GM18861 (cell line): ENCODE results near the gene SPARC.

Experiments used
- ATAC-seq: cut with Tn5 transposase; IDR thresholded peaks from one replicate; pipeline ENCODE4 v1.9.1; 2021; ENCODE audit not compliant: unreplicated experiment

SPARC gene

DNA sequence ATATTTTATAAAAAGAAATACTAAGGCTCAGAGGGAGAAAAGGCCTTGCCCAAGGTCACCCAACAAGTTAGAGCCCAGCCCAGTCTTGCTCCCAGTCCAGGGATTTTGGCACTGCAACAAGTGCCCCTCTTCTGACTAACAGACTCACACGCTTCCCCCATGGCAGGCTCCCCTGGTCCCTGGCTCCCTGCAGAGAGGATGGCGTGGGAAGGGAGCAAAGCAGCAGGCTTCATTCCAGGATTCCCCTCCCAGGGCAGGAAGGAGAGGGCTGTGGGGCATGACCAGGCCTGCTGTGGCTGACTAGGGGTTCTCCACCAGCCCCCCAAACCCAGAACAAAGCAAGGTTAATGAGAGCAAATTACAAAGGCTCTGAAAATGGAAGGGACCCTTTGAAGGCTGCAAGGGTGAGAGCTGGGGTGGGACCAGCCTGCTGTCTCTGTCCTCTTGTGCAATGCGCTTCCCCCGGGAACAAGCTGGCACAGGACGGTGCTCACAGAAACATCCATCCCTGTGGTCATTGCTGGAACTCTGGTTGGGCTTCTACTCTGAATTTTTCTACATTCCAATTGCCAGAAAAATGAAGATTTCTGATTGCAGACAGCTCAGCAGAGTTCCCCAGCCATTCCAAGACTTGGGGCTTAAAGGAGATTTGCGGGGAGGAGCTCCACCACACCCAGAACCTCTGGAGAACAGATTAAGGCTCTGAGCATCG lies 58.4 kb downstream of the SPARC start:
- ATAC-seq = no peak

DNA sequence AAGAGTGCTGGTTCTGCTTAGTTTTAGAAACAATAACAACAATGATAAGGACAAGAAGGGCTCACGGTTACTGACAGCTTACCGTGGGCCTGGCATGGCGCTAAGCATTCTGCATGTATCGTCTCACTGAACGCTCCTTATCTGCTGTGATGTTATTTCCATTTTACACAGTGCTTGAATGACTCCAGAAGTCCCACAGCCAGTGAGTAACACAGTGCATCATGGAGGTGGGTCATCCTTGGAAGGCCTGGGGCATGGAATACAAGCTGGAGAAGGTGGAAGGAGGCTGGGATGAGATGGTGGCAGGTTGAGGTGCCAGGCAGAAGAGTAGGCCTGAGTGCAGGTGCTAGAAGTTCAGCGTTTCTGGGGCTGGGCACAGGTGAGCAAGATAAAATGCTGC lies 59.1 kb downstream of the SPARC start:
- ATAC-seq = no peak

DNA sequence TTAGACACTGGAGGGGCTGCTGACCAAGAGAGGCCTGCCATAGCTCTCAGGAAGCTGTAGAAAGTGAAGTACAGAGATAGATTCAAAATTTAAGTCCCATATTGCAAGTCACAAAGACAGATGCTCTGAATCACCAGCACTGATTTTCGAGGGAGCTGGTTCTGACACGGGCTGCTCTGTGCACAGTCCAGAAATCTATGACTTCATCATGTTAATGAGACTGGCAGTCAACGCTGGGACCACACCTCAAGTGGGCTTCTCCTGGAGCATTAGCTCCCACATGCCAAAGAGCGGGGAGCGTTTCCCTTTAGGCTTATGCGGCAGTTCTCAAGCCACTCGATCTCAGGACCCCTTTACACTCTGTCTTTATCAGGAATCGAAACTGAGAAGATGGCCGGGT lies 61.4 kb downstream of the SPARC start:
- ATAC-seq = no peak

DNA sequence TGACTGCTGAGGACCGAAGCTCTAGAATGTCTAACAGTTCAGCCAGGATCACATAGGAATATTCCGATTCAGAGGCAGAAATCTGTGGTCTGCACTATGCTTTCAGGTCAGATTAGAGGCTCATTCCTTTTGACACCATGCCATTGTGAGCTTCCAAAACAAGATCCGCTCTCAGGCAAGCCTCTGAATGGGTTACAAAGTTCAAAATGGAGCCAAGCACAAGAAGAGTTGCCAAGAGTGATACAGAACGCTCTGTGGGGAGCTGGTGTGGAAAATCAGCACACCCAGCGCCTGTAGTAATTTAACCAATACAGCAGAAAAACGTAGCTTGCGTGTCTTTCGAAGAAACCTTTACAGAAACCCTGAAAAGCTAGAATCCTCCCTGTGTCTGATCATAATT lies 62.2 kb downstream of the SPARC start:
- no peak for ATAC-seq

DNA sequence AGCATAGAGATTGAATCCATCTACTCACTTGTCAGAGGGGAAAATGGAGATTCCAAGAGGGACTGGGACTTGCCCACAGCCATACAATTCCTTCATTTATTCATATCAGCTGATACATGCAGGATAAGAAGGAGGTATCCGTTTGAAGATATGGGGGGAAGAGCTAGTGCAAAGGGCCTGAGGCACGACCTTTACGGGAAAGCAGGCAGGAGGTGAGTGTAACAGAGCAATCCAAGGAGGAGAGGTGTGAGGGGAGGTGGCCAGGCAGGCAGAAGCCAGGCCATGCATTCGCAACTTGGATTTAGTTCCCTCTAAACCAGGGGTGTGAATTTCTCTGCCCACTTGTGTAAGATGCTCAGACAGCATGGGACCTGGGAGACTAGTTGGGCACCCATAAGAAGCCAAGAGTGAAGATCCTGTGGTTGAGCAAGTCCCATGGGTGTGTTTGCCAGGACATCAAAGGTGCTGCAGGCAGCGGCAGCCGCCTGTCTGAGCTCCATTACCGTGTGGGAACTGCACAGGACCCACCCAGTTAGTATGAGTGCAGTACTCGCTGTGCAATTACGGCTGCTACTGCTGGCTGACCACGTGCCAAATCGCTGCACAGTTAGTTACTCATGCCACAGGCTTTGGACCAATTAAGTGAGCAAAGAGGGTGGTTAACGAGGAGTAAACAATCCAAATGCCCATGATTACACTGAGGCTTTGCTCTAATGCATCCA lies 64.2 kb downstream of the SPARC start:
- ATAC-seq = no peak

DNA sequence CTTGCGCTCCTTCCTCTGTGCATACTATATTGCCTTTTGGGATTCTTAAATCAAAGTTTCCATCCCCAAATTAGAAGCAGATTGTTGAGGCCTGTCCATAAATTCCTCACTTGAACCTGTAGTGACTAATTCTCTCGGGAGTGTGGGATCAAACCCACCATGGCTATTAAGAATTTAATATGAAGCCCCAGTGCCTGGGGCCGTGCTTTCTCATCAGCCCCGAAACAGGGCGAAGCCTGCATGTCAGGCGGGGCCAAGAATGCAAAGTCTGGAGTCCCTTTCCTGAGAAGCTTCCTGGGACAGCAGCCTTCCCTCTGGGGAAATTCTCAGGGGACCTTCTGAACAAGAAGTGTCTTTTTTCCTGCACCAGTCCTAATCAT lies 66.3 kb downstream of the SPARC start:
- ATAC-seq = no peak

DNA sequence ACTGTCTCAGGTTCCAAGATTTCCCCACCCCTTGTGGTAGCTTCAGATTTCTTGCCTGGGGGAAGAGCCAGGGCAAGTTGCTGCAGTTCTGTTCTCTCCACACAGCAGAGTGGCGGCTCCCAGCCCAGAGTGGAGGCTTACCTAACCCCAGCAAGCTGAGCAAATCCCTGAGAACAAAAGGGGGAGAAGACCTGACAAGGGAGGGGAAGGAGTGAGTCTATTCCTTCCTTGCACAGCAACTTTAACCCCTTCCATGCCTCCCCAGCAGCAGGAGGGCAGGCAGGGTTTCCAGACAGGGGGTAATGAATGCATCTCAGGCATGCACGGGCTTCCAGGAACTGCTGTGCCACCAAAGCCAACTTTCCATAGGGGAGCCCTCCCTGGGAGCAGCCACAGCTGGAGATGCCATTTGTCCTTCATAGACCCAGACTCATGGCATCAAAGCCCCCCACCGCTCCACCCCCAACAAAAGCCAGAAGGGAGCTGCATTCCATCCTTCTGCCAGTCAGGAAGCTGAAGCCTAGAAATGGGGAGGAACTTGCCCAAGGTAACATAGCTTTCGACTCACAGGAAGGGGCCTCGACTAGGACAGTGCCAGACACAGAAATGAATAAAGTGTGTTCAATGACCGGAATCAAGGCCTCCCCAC lies 66.8 kb downstream of the SPARC start:
- ATAC-seq = no peak

DNA sequence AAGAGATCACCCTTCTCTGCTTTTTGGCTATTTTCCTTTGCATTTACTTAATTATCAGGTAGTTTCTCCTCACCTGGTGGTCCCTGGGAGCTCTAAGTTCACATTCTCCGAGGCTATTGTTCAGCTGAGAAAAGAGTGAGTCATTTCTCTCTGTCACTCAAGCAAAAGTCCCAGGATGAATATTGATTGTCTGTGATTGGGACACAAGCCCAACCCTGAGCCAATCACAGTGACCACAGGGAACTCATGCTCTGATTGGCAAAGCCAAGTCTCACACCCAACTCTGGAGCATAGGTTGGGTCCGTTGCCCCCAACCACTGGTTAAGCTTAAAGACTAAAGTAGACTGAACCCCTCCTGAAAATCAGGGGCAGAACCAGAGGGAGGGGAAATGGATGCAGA lies 67.8 kb downstream of the SPARC start:
- ATAC-seq = no peak

DNA sequence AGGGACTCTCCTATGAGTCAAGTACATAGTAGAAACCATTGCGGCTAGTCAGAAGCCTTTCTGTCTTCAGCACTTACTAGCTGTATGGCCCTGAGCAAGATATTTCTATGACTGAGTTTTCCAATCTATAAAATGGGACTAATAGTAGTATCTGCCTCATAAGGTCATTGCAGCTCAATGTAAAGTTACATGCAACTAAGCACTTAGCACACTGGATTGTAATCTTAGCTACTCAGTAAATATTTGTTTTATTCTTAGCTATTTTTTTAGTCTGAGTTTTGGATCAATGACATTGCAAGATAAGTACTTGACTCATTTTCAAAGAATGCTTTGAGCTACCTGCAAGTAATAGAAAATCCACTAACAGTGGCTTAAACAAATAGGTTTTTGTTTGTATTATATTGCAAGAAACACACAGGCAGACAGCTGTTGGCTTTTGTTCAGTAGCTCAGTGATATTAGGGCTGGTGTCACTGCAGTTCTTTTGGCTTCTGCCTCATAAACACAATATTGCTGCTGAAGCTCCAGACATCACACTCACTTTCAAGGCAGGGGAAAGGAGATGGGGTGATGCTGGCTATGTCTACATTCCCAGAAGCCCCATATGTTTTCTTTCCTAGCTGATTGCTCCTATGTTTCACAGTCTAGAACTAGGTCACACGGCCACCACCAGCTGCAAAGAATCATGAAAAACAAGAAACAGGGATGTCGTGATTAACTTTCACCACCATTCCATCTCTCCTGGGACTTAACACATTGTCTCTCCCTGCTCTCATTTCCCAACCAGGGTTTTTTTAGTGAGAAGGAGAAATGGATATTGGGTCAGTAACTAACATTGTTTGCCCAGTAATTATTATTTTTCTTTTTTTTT lies 68.6 kb downstream of the SPARC start:
- no peak for ATAC-seq

DNA sequence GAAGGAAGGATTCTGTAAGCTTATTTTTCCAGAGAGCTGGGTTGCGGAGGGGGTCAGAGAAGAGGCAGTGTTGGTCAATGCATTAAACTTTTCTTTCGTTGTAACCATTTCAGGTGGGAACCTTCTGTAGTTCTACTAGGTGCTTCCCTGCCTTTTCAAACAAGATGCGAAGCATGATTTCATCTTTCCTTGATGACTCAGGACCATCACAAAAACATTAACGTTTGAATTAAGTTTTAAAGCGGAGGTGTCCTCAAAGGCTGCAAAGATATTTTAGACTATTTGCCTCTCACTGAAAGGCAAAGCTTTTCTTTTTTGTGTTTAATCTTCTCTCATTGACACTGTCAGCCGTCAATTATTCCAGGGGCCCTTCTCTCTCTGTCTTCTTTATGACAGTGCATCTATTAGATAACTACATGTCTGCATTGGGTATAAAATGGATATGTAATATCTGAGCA lies 69.3 kb downstream of the SPARC start:
- no peak for ATAC-seq

DNA sequence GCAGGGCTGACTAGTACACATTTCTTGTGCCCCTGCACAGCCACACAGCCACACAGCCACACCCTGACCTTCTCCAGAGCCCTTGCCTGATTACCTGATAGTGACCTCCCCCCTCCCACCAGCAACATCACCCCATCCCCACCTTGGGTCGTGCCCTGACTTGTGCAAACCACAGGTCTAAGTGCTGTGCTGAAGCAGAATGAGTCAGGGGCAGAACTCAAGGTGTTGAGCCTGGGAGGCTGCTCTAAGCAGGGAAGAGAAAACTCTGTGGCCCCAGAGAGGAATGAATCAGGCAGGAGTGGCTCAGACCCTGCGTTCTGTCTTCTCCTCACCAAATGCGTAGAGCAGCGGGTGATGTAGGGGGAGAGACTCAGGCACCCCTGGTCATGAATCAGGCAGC lies 71.3 kb downstream of the SPARC start:
- peak; percentile 44 for ATAC-seq

DNA sequence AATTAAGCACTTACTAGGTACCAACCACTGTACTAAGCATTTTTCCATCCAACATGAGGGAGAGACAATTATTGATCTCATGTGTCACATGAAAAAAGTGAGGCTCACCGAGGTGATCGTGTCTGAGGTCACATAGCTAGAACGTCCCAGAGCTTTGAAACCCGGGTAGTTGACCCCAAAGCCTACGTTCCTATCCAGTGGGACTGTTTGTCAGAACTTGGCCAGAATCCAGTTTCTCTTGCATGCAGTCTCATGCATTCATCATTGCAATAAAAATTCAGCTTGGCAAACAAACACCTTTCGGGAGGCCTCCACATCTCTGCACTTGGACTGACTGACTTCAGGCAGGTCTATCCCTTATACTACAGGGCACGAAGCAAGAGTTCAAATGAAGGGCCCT lies 72.2 kb downstream of the SPARC start:
- no peak for ATAC-seq

DNA sequence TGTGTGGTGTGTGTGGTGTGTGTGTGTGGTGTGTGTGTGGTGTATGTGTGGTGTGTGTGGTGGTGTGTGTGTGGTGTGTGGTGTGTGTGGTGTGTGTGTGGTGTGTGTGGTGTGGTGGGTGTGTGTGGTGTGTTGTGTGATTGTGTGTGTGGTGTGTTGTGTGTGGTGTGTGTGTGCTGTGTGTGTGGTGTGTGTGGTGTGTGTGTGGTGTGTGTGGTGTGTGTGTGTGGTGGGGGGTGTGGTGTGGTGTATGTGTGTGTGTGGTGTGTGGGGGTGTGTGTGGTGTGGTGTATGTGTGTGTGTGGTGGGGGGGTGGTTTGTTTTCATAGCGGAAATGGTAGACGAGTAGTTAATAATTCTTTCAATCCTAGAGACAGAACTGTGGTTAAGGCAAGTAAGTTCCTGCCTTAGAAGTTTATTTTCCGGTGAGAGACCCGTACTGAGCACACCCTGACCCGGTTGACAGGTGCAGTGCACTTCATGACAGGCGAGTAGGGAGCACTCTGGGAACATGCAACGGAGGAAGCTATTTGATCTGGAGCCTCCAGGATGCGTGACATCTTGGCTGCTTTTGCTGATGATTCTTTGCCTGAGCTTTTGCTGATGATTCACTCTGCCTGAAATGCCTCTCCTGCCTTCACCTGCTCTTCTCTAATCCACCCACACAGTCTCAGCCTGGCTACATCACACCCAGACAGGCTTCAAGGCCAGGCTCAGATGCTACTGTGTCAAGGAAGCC lies 73.9 kb downstream of the SPARC start:
- peak; percentile 82 for ATAC-seq

DNA sequence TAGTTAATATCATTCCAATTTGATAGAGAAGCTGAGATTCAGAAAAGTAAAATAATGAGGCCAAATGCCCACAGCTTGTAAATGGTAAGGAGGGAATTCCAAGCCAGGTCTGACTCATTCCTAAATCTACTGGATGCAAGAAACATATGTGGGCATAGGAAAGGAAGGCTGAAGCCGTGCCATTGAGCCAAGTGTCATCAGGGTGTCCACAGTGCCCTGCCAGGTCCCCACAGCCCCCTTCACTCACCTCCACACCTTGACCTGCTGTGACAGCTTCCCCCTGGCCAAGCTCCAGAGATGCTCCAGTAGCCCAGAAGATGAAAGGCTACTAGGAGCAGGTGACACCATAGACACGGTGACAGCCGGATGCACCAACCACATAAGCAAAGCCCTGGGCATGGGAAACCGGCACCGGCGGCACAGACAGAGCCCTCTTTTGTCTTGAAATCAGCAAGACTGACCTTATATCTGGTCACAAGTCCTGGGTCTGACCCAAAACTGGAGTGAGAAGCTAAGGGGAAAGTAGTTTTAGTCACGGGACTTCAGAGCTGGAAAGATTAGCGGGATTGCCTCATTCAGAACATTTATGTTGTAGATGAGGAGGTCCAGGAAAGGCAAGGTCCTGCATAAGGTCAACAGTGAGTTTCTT lies 75.5 kb downstream of the SPARC start:
- ATAC-seq = no peak
